Stimulated activated CD4-positive, alpha-beta T cell treated with anti-CD3 and anti-CD28 coated beads, Interleukin-4, amount 100 ng/mL, for 24 hours (primary cell): ENCODE measurements around the gene IQGAP2.
"Not testable (repeated sequence)": the region's sequence is repeated elsewhere in the genome, so short reads cannot be mapped to it uniquely, and the experiment has no call there.

Experiments
- DNase-seq: peaks from one replicate; pipeline ENCODE4 v3.0.0-alpha.2; 2020

IQGAP2 gene

DNA sequence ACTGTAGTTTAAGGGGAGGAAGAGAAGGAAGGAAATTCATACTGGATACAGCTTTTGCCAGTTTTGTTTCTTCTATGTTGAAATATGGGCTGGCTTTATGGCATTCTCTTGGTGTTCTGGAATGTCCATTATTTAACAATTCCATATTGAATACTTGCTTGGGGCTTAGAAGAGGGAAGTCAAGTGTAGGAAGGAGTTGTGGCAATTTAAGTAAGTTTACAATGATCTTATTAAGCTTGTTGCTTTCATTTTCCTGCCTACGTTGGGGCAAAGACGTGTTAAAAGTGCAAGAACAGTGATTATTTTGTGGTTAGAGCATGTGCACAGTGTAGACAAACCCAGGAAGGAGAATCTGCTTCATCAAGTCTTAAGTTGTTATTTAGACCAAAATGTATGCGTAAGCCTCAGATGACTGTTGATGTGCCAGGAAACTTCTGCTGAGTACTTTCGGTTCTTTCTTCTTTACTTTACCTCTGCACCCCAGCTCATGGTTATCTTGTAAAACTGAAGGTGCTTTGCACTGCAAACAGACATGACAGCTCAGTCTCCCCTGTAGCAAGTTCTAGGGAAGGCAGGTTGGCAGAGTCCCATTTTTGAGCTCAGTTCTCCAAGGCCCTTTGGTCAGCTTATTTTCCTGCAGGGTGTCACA lies 144.3 kb downstream of the IQGAP2 start:
- peak; percentile 62 for DNase-seq

GRCh38 chr5:76547891-76548524 lies 144.9 kb downstream of the IQGAP2 start:
- DNase-seq: no peak

DNA sequence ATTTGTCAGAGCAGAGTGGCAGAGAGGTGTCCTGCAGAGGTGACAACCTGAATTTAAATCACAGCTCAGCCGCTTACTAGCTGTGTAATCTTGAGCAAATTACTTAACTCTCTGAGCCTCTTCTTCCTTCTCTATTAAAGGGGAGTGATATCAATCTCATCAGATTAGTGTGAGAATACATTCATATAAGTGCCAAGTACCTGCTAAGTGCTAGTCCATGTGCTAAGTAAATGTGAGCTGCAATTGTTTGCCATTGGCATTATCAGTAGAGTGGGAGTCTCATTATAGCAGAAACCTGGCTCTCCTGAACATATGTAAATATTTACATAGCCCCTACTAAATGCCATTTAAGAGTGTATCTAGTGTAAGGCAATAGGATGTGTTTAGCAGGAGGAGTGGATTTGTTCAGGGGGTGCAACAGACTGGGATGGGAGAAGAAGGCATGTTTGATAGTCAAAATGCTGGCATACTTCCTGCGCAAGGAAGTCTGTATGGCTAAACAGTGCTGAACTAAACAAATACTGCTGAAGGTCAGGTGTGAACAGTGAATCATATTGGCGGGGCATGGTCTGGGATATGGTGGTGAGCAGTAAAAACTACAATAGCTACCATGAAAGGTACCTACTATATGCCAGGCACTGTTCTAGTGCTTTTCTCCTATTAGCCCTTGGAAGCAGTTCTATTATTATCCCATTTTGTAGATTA lies 145.6 kb downstream of the IQGAP2 start:
- DNase-seq: no peak

GRCh38 chr5:76550881-76551280 lies 147.8 kb downstream of the IQGAP2 start:
- not testable (repeated sequence) for DNase-seq

GRCh38 chr5:76552546-76552945 lies 149.5 kb downstream of the IQGAP2 start:
- DNase-seq: no peak

DNA sequence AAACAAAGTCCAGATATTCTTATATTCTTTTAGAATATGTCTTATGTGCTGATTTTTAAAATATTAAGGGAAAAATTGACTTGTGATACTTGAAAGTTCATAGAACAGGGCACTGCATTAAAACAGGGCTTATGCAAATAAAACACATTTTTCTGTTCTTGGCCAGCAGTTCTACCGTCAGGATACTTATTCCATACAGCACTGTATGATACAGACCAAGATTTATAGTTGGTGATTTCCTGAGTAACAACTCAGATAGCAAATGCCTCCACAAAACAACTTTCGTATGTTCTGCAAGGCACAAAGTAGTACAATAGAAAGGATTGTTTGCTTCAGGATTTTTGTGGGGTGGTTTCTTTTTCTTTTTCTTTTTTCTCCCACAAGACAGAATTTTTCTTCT lies 150.2 kb downstream of the IQGAP2 start:
- no peak for DNase-seq

- DNase-seq: no peak
Observed at GRCh38 chr5:76555114-76555513, 152.0 kb downstream of the IQGAP2 start.

DNA sequence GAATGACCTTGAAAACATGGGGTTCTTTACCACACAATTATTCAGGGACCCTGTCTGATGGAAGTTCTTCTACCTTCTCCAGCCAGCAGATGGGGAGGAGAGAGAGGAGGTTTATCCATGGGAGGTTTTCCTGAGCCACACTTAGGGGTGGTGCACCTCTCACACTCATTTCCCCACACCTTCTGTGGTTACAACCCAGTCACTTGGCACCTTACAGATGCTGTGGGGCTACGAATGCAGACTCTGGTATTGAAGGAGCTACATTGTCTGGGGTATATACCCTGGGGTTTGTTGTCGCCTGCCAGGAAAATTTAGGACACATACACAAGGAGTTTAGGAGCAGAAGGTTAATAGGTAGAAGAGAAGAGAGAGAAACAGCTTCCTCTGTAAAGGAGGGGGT lies 152.6 kb downstream of the IQGAP2 start:
- DNase-seq: no peak

DNA sequence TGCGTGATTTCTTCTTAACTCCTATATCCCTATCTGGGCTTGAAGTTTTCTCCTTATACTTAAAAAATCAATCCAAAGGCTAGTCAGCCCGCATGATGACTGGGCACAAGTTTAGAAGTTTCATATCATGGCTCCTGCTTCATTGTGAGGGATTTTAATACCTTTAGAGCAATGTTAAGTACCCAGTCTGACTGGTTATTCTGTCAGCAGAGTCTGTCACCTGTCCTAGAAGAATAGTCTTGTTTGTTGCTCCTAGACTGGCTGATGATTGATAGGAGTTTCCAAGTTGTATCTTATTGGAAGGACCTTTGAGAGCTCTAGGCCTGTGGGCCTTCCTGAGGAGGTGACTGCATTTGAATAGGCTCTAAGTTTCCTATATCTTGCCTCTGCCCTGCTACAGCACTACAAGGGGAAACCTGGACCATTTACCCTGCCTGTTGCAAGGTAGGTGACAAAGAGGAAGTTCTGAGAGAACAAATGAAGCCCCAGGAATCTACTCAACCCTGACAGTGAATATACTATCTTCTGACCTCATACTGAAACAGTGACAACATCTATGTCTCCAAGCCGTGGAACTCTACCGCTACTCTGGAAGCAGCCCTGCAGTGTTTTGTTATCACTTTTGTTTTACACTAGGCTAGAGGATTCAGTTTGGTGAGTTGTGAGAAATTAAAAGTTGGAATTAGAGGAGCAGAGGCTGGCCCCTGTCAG lies 153.6 kb downstream of the IQGAP2 start:
- no peak for DNase-seq

DNA sequence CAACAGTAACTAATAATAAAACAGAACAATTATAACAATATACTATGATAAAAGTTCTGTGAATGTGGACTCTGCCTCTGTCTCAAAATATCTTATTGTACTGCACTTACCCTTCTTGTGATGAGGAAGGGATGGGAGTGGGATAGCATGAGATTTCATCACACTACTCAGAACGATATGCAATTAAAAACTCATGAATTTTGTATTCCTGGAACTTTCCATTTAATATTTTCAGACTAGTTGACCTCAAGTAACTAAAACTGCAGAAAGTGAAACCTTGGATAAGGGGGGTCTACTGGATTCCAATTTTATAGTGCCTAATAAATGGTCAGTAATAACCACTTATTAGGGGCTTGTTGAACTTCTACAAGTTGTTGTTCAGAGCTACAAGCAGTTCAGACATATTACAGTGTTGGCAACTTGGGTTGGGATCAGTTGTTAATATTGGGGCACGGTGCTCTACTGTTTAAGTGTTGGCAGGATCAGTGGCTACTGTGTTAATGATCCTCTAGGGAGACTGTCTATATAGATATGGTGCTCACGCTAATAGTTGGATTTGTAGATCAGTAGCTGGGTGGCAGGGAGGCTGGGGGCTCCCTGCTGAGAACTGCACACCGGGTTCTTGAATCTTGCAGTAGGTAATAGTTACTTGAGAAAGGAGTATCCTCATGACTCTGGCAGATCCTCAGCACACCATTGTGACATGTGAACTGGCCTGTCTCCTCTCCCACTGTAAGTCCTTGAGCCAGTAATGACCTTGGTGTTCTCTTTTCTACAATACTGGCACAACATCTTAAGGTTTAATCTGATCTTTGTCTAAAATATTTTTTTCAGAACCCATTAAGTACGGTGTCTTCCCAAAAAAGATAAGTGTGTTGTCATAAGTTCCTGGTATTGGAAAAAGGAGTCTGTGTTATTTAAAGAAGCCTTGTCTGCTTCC lies 158.1 kb downstream of the IQGAP2 start:
- DNase-seq: no peak

GRCh38 chr5:76561959-76562358 lies 158.9 kb downstream of the IQGAP2 start:
- DNase-seq: no peak

DNA sequence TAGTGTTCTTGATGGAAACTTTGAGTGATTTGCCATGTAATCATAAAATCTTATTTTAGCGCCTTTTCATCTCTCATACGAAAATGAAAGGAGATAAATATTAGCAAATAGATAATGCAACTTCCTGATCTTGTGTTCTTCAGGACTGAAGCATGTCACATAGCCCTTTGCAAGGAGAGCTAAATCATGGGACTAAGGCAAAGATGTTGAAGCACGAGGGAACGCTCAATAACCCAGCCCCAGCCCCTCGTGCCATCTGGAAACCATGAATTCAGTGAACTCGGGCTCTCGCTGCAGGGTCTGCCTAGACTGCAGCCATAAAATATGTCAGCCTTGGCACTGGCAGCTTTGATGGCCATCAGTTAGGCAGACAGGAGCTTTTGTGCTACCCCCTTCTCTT lies 161.9 kb downstream of the IQGAP2 start:
- DNase-seq: no peak

DNA sequence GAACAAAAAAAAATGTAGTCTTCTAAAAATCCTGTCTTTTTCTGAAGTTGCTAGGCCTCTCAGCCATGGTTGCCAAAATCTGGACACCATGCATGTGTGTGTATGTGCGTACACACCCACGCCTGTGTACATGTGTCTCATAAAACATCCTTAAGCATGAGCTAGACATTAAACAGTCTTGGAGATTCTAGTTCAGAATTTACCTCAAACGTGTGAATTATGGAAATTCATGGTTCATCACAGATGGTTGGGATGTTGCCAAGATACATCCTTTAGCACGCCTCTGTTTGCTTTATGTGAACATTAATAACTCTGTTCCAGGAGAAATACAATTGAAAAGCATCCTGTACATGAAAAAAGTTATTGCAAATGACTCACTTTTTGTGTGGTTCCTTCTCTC lies 167.1 kb downstream of the IQGAP2 start:
- DNase-seq: no peak

GRCh38 chr5:76571559-76571958 lies 168.5 kb downstream of the IQGAP2 start:
- no peak for DNase-seq

GRCh38 chr5:76576450-76576849 lies 173.4 kb downstream of the IQGAP2 start:
- DNase-seq: no peak

DNA sequence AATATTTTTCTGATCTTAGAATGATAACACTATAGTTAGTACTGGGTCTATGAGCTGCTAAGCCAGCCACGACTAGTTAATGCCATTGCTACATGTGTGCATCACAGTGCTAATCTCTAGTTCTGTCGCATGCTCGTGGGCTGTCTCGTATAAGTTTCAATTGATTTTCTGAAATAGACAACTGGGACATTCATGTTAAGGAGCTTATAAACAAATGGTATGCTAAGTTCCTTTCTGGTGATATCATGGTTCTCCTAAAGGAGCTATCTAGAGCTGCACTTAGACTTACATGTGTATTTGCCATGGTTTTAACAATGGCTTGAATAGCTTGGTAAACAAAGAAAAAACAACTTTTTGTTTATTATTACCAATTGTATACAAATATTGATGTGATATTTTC lies 173.9 kb downstream of the IQGAP2 start:
- no peak for DNase-seq

- no peak for DNase-seq
Observed at GRCh38 chr5:76579166-76579937, 176.3 kb downstream of the IQGAP2 start.

- no peak for DNase-seq
Observed at GRCh38 chr5:76580981-76581380, 177.9 kb downstream of the IQGAP2 start.

- peak; percentile 46 for DNase-seq
Observed at GRCh38 chr5:76582230-76583162, 179.4 kb downstream of the IQGAP2 start.
